IMR-90 (cell line): ENCODE results near the gene ZNF223. TPM values are rescaled to one million over a fixed set of nuclear protein-coding genes. Genes with fewer than 3 reads are reported as not detected.

Source experiments
- ATAC-seq: fragments of 200-7000 bp; cut with Tn5 transposase; 2 replicates; pipeline ENCODE4 v1.9.1; 2020; ENCODE audit warnings: low read depth, mild to moderate bottlenecking, moderate library complexity
- BruUV-seq: library from RNA; stranded (reverse); fragments of 400-500 nt; replicated peaks from 2 replicates; lab custom pipeline; 2021; lab: Mats Ljungman, UMichigan
- CTCF ChIA-PET: fragments of 300-600 bp; formaldehyde crosslinking; extraction: SDS; loops from one replicate; lab custom pipeline; 2021; ENCODE audit warnings: antibody characterized with exemption; lab: Yijun Ruan, JAX
- POLR2A ChIA-PET: fragments of 300-600 bp; sonication (Branson Sonifier 250); formaldehyde crosslinking; loops from one replicate; lab custom pipeline; 2022; ENCODE audit warnings: antibody characterized with exemption; ENCODE audit not compliant: unreplicated experiment; lab: Charles Lee
- DNase-seq: peaks from one replicate; pipeline ENCODE4 v3.0.0; 2013
- H2AFZ ChIP-seq: replicated peaks from 2 replicates; pipeline ENCODE3; 2013; ENCODE audit warnings: low read length, mild to moderate bottlenecking; ENCODE audit not compliant: poor library complexity
- H2AK5ac ChIP-seq: 2 replicates; pipeline ENCODE4 v1.6.1; 2013; ENCODE audit warnings: low read depth, low read length, inconsistent platforms
- H2AK9ac ChIP-seq: replicated peaks from 2 replicates; pipeline ENCODE3; 2013; ENCODE audit warnings: mild to moderate bottlenecking, low read depth, low read length, moderate library complexity; ENCODE audit not compliant: poor library complexity
- H2BK120ac ChIP-seq: 2 replicates; pipeline ENCODE4 v1.6.1; 2013; ENCODE audit warnings: low read depth, low read length, inconsistent platforms
- H2BK15ac ChIP-seq: 3 replicates; pipeline ENCODE4 v1.6.1; 2013; ENCODE audit warnings: low read depth, low read length, inconsistent platforms
- H2BK20ac ChIP-seq: 2 replicates; pipeline ENCODE4 v1.6.1; 2013; ENCODE audit warnings: low read depth, mild to moderate bottlenecking, inconsistent platforms, low read length, moderate library complexity
- H2BK5ac ChIP-seq: 2 replicates; pipeline ENCODE4 v1.6.1; 2013; ENCODE audit warnings: mild to moderate bottlenecking, low read depth, low read length, inconsistent platforms; ENCODE audit not compliant: poor library complexity, severe bottlenecking
- H3K14ac ChIP-seq: replicated peaks from 2 replicates; pipeline ENCODE4 v1.6.1; 2013; ENCODE audit warnings: low read depth, low read length, inconsistent platforms
- H3K18ac ChIP-seq: 2 replicates; pipeline ENCODE4 v1.6.1; 2013; ENCODE audit warnings: low read depth, low read length, control low read depth
- H3K23ac ChIP-seq: 2 replicates; pipeline ENCODE4 v1.6.1; 2013; ENCODE audit warnings: low read depth, low read length, inconsistent platforms
- H3K27ac ChIP-seq: 2 replicates; pipeline ENCODE4 v1.5.1; 2013; ENCODE audit warnings: mild to moderate bottlenecking, control low read depth, low read length; ENCODE audit not compliant: insufficient read depth
- H3K27me3 ChIP-seq: 2 replicates; pipeline ENCODE4 v1.6.1; 2013; ENCODE audit warnings: low read length; ENCODE audit not compliant: control insufficient read depth, insufficient read depth
- H3K36me3 ChIP-seq: 2 replicates; pipeline ENCODE4 v1.6.1; 2013; ENCODE audit warnings: low read length, mixed read lengths; ENCODE audit not compliant: control insufficient read depth, insufficient read depth
- H3K4ac ChIP-seq: 2 replicates; pipeline ENCODE4 v1.6.1; 2013; ENCODE audit warnings: low read depth, low read length, inconsistent platforms
- H3K4me1 ChIP-seq: 2 replicates; pipeline ENCODE4 v1.6.1; 2013; ENCODE audit warnings: low read length, mixed read lengths; ENCODE audit not compliant: control insufficient read depth, insufficient read depth
- H3K4me2 ChIP-seq: 2 replicates; pipeline ENCODE4 v1.6.1; 2013; ENCODE audit warnings: low read depth, mild to moderate bottlenecking, control low read depth, low read length, moderate library complexity
- H3K4me3 ChIP-seq: 2 replicates; pipeline ENCODE4 v1.5.1; 2013; ENCODE audit warnings: low read depth, mild to moderate bottlenecking, control low read depth, low read length, moderate library complexity; ENCODE audit not compliant: insufficient read depth
- H3K56ac ChIP-seq: 2 replicates; pipeline ENCODE4 v1.6.1; 2013; ENCODE audit warnings: low read length, inconsistent platforms; ENCODE audit not compliant: insufficient read depth; ENCODE audit errors: extremely low read depth
- H3K79me1 ChIP-seq, 2 experiments: 2 replicates each; pipeline ENCODE4 v1.6.1; 2013; ENCODE audit warnings: low read length in 2 of 2, inconsistent platforms in 1 of 2, low read depth in 1 of 2
- H3K9ac ChIP-seq: 2 replicates; pipeline ENCODE4 v1.6.1; 2013; ENCODE audit warnings: low read depth, low read length, control low read depth
- H3K9me1 ChIP-seq: 2 replicates; pipeline ENCODE4 v1.6.1; 2013; ENCODE audit warnings: low read length, inconsistent platforms; ENCODE audit not compliant: insufficient read depth
- H3K9me3 ChIP-seq: 2 replicates; pipeline ENCODE4 v1.6.1; 2013; ENCODE audit warnings: low read length; ENCODE audit not compliant: control insufficient read depth, insufficient read depth
- H4K20me1 ChIP-seq: 2 replicates; pipeline ENCODE4 v1.6.1; 2013; ENCODE audit warnings: low read length, inconsistent platforms; ENCODE audit not compliant: insufficient read depth
- H4K5ac ChIP-seq: 2 replicates; pipeline ENCODE4 v1.6.1; 2013; ENCODE audit warnings: mild to moderate bottlenecking, low read depth, low read length, control low read depth
- H4K8ac ChIP-seq, 2 experiments: 2 replicates each; pipeline ENCODE4 v1.6.1; 2013; ENCODE audit warnings: low read depth in 2 of 2, low read length in 2 of 2, control low read depth in 1 of 2, inconsistent platforms in 1 of 2
- H4K91ac ChIP-seq: 2 replicates; pipeline ENCODE4 v1.6.1; 2013; ENCODE audit warnings: low read depth, low read length, inconsistent platforms; ENCODE audit not compliant: insufficient read depth
- WGBS, 2 experiments: methylation state at CpG; one replicate each; pipeline versions ENCODE4 v1.1.5 to v1.1.7; 2013; ENCODE audit warnings: missing lambda C conversion rate in 2 of 2; ENCODE audit not compliant: insufficient read length in 1 of 2; ENCODE audit errors: extremely low coverage in 2 of 2; 5-methylcytosine and 5-hydroxymethylcytosine counted together
- dilution Hi-C: fragments of 300-500 bp; cut with HindIII; formaldehyde crosslinking; loops from one replicate; pipeline ENCODE4 v1.14.3; 2018; ENCODE audit warnings: low sequenced_read_pairs; ENCODE audit not compliant: unreplicated experiment
- in situ Hi-C: fragments of 300-500 bp; cut with MboI; formaldehyde crosslinking; loops from 3 replicates; pipeline ENCODE4 v1.14.3; 2019; ENCODE audit warnings: low sequenced_read_pairs, inconsistent platforms, mixed read lengths
- intact Hi-C: fragments of 100-400 bp; cut with micrococcal nuclease; formaldehyde crosslinking; loops from 2 replicates; pipeline ENCODE4 v1.10.0; 2022
- polyA plus RNA-seq, 3 experiments: library from polyadenylated mRNA; depleted of rRNA; stranded (reverse); fragments of >200 nt; gene quantifications; 2 replicates each; pipeline ENCODE4 v1.2.3, GENCODE V29; 2012; ENCODE audit warnings: low replicate concordance in 1 of 3
- total RNA-seq: library from RNA; depleted of rRNA; stranded (reverse); fragments of >200 nt; gene quantifications from 2 replicates; pipeline ENCODE4 v1.2.3, GENCODE V29; 2012
- TF ChIP-seq, protein P1 (sequence below): conservative IDR thresholded peaks from 2 replicates; pipeline ENCODE4 v1.5.1; 2012; ENCODE audit warnings: mild to moderate bottlenecking, low read depth, low read length, improper control_type of control experiment

Gene ZNF223
- total and polyA plus RNA-seq, 2 of the 4 experiments (the other 2 are of a cell fraction) = 2.3 to 16.5 TPM

DNA sequence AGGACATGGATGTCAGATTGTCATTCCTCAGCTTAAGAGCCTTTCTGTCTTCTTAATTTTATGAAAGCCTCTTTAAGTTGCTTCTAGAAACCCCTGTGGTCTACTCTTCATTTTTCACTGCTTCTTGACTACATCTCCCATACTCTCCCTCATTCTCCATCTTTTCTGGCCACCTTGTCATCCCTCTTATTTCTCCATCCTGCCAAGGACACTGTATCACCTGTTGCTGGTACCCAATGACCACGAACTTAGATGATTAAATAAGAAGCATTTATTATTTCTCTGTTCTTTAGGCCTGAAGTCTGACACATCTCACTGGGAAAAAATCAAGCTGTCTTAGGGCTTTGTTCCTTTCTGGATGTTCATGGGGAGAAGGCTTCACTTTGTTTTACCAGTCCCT, 9.2 kb downstream of the ZNF223 start:
- Histone ChIP-seq H3K79me1 (no peaks in the 10 kb centered on the region), H3K9me3 (peaks cover 9% of the 10 kb centered on the region), H3K18ac (no peak overlapping the region), H4K8ac (no peak overlapping the region), H2BK5ac (no peak overlapping the region), H3K4me2 (no peak overlapping the region), H3K4me1 (no peaks in the 10 kb centered on the region), H3K9me1 (no peaks in the 10 kb centered on the region), H2AK9ac (no peak overlapping the region), H2BK120ac (no peak overlapping the region), H3K27me3 (no peaks in the 10 kb centered on the region), H2AFZ (no peak overlapping the region), H2AK5ac (no peak overlapping the region), H3K56ac (no peak overlapping the region), H3K36me3 (peaks cover 49% of the 10 kb centered on the region), H3K27ac (no peak overlapping the region), H2BK15ac (no peak overlapping the region), H4K5ac (no peak overlapping the region), H3K14ac (no peak overlapping the region), H3K4me3 (no peak overlapping the region), H3K23ac (no peak overlapping the region), H2BK20ac (no peak overlapping the region), H4K20me1 (no peaks in the 10 kb centered on the region), H4K91ac (no peak overlapping the region), H3K9ac (no peak overlapping the region), H3K4ac (no peak overlapping the region)
- dilution Hi-C loops (no loop called here), in situ Hi-C loops (no loop called here), intact Hi-C loops (no loop called here)
- no CpG with 5 or more reads among the region's 1 CpG for WGBS, 2 experiments
- no peak for DNase-seq
- BruUV-seq = no TSS peak
- ChIA-PET POLR2A (no interaction called here), CTCF (no interaction called here)
- ATAC-seq = no peak
- TF ChIP-seq, protein P1, sequence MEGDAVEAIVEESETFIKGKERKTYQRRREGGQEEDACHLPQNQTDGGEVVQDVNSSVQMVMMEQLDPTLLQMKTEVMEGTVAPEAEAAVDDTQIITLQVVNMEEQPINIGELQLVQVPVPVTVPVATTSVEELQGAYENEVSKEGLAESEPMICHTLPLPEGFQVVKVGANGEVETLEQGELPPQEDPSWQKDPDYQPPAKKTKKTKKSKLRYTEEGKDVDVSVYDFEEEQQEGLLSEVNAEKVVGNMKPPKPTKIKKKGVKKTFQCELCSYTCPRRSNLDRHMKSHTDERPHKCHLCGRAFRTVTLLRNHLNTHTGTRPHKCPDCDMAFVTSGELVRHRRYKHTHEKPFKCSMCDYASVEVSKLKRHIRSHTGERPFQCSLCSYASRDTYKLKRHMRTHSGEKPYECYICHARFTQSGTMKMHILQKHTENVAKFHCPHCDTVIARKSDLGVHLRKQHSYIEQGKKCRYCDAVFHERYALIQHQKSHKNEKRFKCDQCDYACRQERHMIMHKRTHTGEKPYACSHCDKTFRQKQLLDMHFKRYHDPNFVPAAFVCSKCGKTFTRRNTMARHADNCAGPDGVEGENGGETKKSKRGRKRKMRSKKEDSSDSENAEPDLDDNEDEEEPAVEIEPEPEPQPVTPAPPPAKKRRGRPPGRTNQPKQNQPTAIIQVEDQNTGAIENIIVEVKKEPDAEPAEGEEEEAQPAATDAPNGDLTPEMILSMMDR = no peak
